Measurements from ENCODE around the gene TAS2R41.

TAS2R41 gene

GRCh38 chr7:143497008-143497795, 19.5 kb downstream of the TAS2R41 start:
- no peak overlapping the region for H3K4me3 ChIP-seq (ENCODE audit: low read depth, low read length)
- no peaks in the 10 kb centered on the region for H3K36me3 ChIP-seq (ENCODE audit: control insufficient read depth, insufficient read depth, low read length)
- no peaks in the 10 kb centered on the region for H3K27me3 ChIP-seq (ENCODE audit: control insufficient read depth, insufficient read depth, low read length)
- H3K9ac ChIP-seq (ENCODE audit: low read depth, low read length) = no peak overlapping the region
- H3K4me1 ChIP-seq (ENCODE audit: control insufficient read depth, insufficient read depth, low read length) = no peaks in the 10 kb centered on the region
- no peaks in the 10 kb centered on the region for H3K9me3 ChIP-seq (ENCODE audit: control insufficient read depth, insufficient read depth, low read length)

DNA sequence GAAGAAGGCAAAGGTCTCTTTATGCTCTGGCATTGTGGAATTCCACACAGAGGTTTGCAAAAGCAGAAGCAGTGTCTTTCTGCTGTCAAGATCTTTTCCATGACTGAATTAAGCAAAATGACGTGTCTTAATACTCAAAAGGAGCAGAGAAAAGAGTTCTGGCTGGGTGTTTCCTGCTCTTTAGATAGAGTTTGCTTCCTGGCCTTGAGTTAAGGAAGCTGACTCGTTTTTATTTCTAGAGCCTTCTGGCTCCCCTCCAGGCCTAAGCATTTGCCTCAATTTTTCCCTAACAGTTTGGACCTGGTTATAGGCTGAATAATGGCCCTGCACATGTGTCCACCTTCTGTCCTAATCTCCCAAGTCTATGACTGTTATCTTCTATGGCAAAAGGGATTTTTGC, 21.6 kb downstream of the TAS2R41 start:
- Histone ChIP-seq H3K9me3 (ENCODE audit: control insufficient read depth, insufficient read depth, low read length) (no peaks in the 10 kb centered on the region), H3K27me3 (ENCODE audit: control insufficient read depth, insufficient read depth, low read length) (no peaks in the 10 kb centered on the region), H3K36me3 (ENCODE audit: control insufficient read depth, insufficient read depth, low read length) (no peaks in the 10 kb centered on the region), H3K4me1 (ENCODE audit: control insufficient read depth, insufficient read depth, low read length) (no peaks in the 10 kb centered on the region), H3K4me3 (ENCODE audit: low read depth, low read length) (no peak overlapping the region), H3K9ac (ENCODE audit: low read depth, low read length) (no peak overlapping the region)

DNA sequence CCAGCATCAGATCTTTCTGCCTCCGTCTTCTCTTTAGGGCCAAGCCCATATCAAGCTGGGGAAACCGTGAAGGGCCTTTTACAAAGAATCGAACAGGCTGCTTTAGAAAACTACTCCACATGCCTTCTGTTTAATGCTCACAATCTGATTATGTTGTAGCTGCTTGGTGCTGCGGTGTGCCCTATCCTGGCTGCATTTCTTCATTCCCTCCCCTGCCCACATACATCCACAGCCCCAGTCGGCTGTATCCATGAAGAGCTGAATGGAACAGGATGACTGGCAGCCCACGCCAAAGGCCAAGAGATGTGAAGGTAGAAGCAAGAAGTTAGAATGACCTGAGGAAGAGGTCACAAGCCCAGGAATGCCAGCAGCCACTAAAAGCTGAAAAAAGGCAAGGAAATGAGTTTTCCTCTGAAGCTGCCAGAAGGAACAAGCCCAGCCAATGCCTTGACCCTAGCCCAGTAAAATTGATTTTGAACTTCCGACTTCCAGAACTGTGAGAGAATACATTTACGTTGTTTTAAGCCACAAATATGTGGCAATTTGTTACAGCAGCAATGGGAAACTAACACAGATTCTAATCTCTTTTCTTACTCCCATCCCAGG, 22.2 kb downstream of the TAS2R41 start:
- Histone ChIP-seq H3K27me3 (ENCODE audit: control insufficient read depth, insufficient read depth, low read length) (no peaks in the 10 kb centered on the region), H3K4me3 (ENCODE audit: low read depth, low read length) (no peak overlapping the region), H3K36me3 (ENCODE audit: control insufficient read depth, insufficient read depth, low read length) (no peaks in the 10 kb centered on the region), H3K9me3 (ENCODE audit: control insufficient read depth, insufficient read depth, low read length) (no peaks in the 10 kb centered on the region), H3K4me1 (ENCODE audit: control insufficient read depth, insufficient read depth, low read length) (no peaks in the 10 kb centered on the region), H3K9ac (ENCODE audit: low read depth, low read length) (no peak overlapping the region)

- Histone ChIP-seq H3K4me1 (ENCODE audit: control insufficient read depth, insufficient read depth, low read length) (no peaks in the 10 kb centered on the region), H3K4me3 (ENCODE audit: low read depth, low read length) (no peak overlapping the region), H3K9me3 (ENCODE audit: control insufficient read depth, insufficient read depth, low read length) (no peaks in the 10 kb centered on the region), H3K9ac (ENCODE audit: low read depth, low read length) (no peak overlapping the region), H3K36me3 (ENCODE audit: control insufficient read depth, insufficient read depth, low read length) (no peaks in the 10 kb centered on the region), H3K27me3 (ENCODE audit: control insufficient read depth, insufficient read depth, low read length) (no peaks in the 10 kb centered on the region)
Observed at GRCh38 chr7:143503261-143503660, 25.6 kb downstream of the TAS2R41 start.

GRCh38 chr7:143504215-143504936, 26.7 kb downstream of the TAS2R41 start:
- no peaks in the 10 kb centered on the region for H3K36me3 ChIP-seq (ENCODE audit: control insufficient read depth, insufficient read depth, low read length)
- no peak overlapping the region for H3K4me3 ChIP-seq (ENCODE audit: low read depth, low read length)
- no peaks in the 10 kb centered on the region for H3K27me3 ChIP-seq (ENCODE audit: control insufficient read depth, insufficient read depth, low read length)
- no peaks in the 10 kb centered on the region for H3K4me1 ChIP-seq (ENCODE audit: control insufficient read depth, insufficient read depth, low read length)
- H3K9me3 ChIP-seq (ENCODE audit: control insufficient read depth, insufficient read depth, low read length) = no peaks in the 10 kb centered on the region
- H3K9ac ChIP-seq (ENCODE audit: low read depth, low read length) = no peak overlapping the region

DNA sequence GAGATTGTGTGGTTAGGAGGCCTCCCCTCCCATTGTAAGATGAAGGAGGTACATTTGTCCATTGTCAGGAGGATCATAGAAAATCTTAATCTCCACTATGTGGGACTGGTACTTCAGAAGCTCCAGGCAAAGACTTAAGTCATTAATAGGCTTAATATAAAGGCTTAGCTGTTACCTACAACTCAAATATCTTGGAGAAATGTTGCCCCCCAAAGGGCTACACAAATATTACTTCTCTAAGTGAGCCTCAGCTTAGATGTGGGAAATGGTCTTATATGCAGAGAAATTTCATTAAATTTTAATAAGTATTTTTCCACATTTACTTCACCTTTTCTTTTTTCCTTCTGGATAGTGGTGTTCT, 27.2 kb downstream of the TAS2R41 start:
- H3K27me3 ChIP-seq (ENCODE audit: control insufficient read depth, insufficient read depth, low read length) = no peaks in the 10 kb centered on the region
- H3K9me3 ChIP-seq (ENCODE audit: control insufficient read depth, insufficient read depth, low read length) = no peaks in the 10 kb centered on the region
- no peak overlapping the region for H3K4me3 ChIP-seq (ENCODE audit: low read depth, low read length)
- H3K36me3 ChIP-seq (ENCODE audit: control insufficient read depth, insufficient read depth, low read length) = no peaks in the 10 kb centered on the region
- no peaks in the 10 kb centered on the region for H3K4me1 ChIP-seq (ENCODE audit: control insufficient read depth, insufficient read depth, low read length)
- H3K9ac ChIP-seq (ENCODE audit: low read depth, low read length) = no peak overlapping the region

DNA sequence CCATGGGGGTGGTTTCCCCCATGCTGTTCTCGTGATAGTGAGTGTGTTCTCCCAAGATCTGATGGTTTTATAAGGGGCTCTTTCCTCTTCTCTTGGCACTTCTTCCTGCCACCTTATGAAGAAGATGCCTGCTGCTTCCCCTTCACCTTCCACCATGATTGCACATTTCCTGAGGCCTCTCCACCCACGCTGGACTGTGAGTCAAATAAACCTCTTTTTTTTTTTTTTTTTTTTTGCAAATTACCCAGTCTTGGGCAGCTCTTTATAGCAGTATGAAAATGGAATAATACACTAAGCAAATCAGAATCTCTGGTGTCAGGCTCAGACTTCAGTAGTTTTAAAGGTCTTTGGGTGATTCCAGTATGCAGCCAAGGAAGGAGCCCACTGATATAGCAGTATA, 28.2 kb downstream of the TAS2R41 start:
- no peaks in the 10 kb centered on the region for H3K27me3 ChIP-seq (ENCODE audit: control insufficient read depth, insufficient read depth, low read length)
- no peaks in the 10 kb centered on the region for H3K9me3 ChIP-seq (ENCODE audit: control insufficient read depth, insufficient read depth, low read length)
- H3K4me3 ChIP-seq (ENCODE audit: low read depth, low read length) = no peak overlapping the region
- no peaks in the 10 kb centered on the region for H3K4me1 ChIP-seq (ENCODE audit: control insufficient read depth, insufficient read depth, low read length)
- H3K36me3 ChIP-seq (ENCODE audit: control insufficient read depth, insufficient read depth, low read length) = no peaks in the 10 kb centered on the region
- no peak overlapping the region for H3K9ac ChIP-seq (ENCODE audit: low read depth, low read length)

DNA sequence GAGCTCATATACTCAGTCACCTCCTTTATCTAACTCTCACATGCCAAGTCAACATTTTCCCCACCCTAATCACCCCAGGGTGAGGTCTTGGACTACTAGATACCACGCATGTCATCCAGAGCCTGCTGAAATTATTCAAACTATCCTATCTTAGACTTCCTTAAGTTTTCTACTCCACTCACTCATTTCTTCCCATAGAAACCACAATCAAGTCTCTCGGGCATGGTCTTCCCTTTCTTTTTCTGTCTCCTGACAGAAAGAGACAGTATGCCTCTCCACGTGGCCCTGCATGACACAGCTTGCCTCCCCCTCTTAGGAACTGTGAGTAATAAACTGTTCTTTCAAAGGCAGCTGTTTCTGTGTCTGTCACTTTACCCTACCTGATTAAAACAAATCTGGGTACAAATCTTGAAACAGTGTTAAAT, 29.4 kb downstream of the TAS2R41 start:
- no peaks in the 10 kb centered on the region for H3K36me3 ChIP-seq (ENCODE audit: control insufficient read depth, insufficient read depth, low read length)
- no peak overlapping the region for H3K4me3 ChIP-seq (ENCODE audit: low read depth, low read length)
- no peaks in the 10 kb centered on the region for H3K27me3 ChIP-seq (ENCODE audit: control insufficient read depth, insufficient read depth, low read length)
- H3K9ac ChIP-seq (ENCODE audit: low read depth, low read length) = no peak overlapping the region
- H3K9me3 ChIP-seq (ENCODE audit: control insufficient read depth, insufficient read depth, low read length) = no peaks in the 10 kb centered on the region
- H3K4me1 ChIP-seq (ENCODE audit: control insufficient read depth, insufficient read depth, low read length) = no peaks in the 10 kb centered on the region

DNA sequence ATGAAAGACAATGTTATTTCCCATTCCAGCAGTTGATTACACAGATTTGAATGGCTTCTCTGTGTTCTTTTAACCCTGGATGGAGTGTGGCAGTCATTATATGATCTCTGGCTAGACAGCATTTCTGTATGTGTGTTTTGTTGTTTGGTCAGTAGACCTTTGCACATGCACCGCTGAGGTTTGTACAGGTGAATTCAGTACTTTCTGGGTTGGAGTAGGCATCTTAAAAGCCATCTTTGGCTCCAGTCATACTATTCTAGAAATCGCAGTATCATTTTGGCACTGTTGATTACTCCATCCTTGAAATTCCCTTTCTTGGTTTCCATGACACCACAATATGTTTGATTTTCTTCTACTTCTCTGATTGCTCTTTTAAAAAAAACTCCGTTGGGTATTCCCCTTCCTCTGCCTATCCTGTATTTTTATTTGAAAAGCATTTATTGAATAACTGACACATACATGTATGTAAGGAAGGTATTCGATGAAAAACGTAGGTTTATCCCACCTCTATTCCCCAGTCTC, 29.9 kb downstream of the TAS2R41 start:
- H3K27me3 ChIP-seq (ENCODE audit: control insufficient read depth, insufficient read depth, low read length) = no peaks in the 10 kb centered on the region
- H3K9me3 ChIP-seq (ENCODE audit: control insufficient read depth, insufficient read depth, low read length) = no peaks in the 10 kb centered on the region
- H3K4me3 ChIP-seq (ENCODE audit: low read depth, low read length) = no peak overlapping the region
- no peak overlapping the region for H3K9ac ChIP-seq (ENCODE audit: low read depth, low read length)
- H3K4me1 ChIP-seq (ENCODE audit: control insufficient read depth, insufficient read depth, low read length) = no peaks in the 10 kb centered on the region
- no peaks in the 10 kb centered on the region for H3K36me3 ChIP-seq (ENCODE audit: control insufficient read depth, insufficient read depth, low read length)

- Histone ChIP-seq H3K4me3 (ENCODE audit: low read depth, low read length) (no peak overlapping the region), H3K9ac (ENCODE audit: low read depth, low read length) (no peak overlapping the region), H3K4me1 (ENCODE audit: control insufficient read depth, insufficient read depth, low read length) (no peaks in the 10 kb centered on the region), H3K9me3 (ENCODE audit: control insufficient read depth, insufficient read depth, low read length) (no peaks in the 10 kb centered on the region), H3K36me3 (ENCODE audit: control insufficient read depth, insufficient read depth, low read length) (no peaks in the 10 kb centered on the region), H3K27me3 (ENCODE audit: control insufficient read depth, insufficient read depth, low read length) (no peaks in the 10 kb centered on the region)
Observed at GRCh38 chr7:143510854-143511592, 33.4 kb downstream of the TAS2R41 start.

DNA sequence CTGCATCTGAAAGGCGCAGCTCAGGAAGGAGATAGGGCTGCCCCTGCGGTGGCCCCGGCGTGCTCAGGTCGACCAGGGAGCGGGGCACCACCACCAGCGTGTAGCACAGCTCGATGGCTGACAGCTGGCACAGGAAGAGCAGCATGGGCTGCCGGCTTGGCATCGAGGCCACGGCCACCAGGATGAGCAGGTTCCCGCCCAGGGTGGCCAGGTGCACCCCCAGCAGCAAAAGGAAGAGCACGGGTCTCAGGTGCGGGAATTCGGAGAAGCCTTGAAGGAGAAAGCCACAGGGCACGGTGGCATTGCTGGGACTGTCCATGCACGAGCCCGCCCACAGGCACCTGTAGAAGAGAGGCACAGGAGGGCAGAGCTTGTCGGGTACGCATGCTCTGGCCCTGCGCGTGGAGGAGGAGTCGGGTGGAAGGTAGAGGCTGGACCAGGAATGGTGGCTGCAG, 33.9 kb downstream of the TAS2R41 start:
- H3K27me3 ChIP-seq (ENCODE audit: control insufficient read depth, insufficient read depth, low read length) = no peaks in the 10 kb centered on the region
- H3K36me3 ChIP-seq (ENCODE audit: control insufficient read depth, insufficient read depth, low read length) = no peaks in the 10 kb centered on the region
- no peaks in the 10 kb centered on the region for H3K4me1 ChIP-seq (ENCODE audit: control insufficient read depth, insufficient read depth, low read length)
- H3K9ac ChIP-seq (ENCODE audit: low read depth, low read length) = no peak overlapping the region
- no peak overlapping the region for H3K4me3 ChIP-seq (ENCODE audit: low read depth, low read length)
- no peaks in the 10 kb centered on the region for H3K9me3 ChIP-seq (ENCODE audit: control insufficient read depth, insufficient read depth, low read length)

All from iPS-15b (cell line).